Inferior parietal cortex (tissue), 1 donor: ENCODE data around the gene CFAP61.
"Not testable (repeated sequence)": the region's sequence is repeated elsewhere in the genome, so short reads cannot be mapped to it uniquely, and the experiment has no call there.

Experiments
- DNase-seq: peaks from one replicate; pipeline ENCODE4 v3.0.0-alpha.2; 2016; ENCODE audit errors: extremely low spot score

Gene CFAP61

DNA sequence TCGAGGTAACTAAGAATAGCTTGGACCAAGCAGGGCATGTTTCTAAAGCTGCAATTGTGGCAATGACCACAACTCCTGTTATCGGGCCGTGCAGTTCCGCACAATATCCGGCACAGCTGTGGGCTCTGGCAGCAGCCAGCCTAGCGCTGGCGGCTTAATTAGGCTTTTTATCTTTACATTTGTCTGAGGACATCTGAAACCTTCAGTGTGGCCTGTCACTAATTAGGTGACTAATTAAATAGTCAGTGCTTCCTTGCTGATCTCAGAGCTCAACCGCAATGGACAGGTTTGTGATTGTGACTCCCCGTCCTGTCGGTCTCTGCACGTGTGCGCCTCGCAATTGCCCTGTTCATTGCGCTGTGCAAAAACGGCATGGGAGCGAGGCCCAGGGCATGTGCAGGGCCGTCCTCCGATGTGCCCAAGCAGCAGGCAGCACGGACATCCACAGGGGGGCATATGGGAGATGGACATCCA lies 180.7 kb downstream of the CFAP61 start:
- no peak for DNase-seq

DNA sequence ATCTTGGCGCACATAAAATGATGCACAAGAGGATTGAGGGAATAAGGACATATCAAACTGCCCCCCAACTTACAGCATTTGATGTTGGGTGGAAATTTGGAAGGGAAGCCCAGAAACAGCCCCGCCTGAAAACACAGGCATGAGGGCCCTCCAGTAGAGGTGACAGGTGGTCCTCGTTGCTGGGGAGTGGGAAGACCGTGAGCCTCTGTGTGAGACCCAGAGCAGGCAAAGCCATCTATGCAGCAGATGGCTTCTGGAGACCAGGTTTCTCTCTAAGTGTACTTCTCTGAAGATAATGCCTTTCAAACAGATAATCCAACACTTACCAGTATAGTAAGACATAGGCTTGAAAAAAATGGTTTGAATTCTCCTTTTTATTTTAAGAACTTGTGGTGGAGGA lies 183.3 kb downstream of the CFAP61 start:
- DNase-seq = no peak

DNA sequence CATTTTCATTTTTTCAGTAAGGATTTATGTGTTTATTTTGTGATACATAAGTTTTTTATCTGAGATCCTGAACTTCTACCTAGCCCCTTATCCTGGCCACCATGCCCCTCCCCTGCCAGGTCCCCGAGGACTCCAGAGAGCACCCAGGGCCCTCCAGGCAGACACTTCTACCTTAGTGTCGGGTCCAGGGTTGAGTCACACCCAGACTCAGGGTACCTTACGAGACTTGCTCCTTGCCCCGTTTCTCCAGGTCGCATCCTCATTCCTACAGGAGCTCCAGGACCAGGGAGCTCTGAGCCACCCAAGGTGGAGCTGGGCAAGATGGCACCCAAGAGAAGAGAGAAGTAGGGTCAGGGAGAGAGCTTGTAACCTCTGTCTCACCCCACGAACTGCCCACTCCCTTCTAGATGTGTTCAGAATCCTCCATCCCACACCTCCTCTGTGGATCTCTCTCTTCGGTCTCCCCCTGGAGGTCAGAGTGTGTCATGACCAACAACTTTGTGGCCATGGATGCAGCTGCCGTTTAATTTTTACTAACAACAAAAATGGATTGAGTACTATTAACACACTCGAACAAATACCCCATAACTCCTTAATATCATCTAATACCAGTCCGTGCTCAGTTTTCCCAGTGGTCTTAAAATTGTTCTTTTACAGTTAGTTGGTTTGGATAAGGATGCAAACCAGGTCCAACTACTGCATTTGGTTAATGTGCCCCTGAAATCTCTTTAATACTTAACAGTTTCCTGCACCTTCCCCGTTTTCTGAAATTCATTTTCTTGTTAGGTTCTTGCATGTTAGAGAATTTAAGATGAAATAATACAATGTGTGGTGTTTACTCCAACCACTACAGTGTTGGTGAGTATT lies 185.0 kb downstream of the CFAP61 start:
- DNase-seq = peak; percentile 60

DNA sequence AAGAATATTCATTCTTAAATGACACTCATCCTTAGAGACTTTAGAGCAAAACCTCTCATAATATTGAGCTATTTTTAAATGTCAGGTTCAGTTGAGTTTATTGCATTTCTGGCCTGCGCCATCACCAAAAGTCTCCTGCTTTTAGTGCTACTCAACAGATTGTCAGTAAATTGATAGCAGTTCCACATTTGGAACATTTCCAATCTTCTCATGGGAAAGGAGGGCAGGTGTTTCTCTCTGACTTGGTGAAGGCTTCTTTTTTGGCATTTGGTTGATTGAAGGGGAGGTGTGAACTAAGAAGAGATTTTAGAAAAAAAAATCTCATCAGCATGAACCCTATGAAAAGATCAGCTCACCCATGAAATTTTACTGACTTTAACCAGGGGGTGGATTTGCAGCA lies 189.6 kb downstream of the CFAP61 start:
- no peak for DNase-seq

DNA sequence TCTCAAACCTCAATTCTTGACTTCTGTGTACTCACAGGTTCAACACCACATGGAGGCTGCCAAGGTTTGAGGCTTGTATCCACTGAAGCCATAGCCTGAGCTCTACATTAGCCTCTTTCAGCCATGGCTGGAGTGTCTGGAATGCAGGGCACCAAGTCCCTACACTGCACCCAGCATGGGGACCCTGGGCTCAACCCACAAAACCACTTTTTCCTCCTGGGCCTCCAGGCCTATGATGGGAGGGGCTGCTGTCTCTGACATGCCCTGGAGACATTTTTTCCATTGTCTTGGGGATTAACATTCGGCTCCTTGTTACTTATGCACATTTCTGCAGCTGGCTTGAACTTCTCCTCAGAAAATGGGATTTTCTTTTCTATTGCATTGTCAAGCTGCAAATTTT lies 192.1 kb downstream of the CFAP61 start:
- DNase-seq = not testable (repeated sequence)

DNA sequence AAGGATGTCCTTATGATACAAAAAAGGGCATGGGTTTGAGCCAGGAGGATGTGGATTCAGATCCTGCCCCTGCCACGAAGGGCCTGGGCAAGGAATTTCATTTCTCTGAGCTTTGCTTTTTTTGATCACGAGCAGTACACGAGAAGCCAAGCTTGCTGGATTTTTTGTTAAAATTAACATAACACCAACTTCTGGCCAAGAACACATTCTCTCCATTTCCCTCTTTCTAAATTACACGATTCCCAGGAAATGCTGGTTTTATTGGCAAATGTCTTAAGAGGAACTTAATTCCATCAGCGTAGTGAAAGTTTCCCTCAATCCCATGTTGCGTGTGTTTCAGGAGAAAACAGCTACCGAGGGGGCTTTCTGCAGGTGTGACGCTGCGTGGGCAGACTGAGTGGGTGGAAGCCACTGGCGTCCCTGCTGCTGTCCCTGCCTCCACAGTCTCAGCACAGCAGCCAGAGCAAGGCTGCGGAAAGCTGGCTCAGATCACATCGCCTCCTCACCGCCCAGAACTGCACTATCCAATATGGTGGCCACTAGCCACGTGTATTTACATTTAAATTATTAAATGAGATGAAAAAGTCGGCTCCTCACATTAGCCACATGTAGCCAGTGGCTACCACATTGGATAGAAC lies 194.8 kb downstream of the CFAP61 start:
- DNase-seq = peak; percentile 17

DNA sequence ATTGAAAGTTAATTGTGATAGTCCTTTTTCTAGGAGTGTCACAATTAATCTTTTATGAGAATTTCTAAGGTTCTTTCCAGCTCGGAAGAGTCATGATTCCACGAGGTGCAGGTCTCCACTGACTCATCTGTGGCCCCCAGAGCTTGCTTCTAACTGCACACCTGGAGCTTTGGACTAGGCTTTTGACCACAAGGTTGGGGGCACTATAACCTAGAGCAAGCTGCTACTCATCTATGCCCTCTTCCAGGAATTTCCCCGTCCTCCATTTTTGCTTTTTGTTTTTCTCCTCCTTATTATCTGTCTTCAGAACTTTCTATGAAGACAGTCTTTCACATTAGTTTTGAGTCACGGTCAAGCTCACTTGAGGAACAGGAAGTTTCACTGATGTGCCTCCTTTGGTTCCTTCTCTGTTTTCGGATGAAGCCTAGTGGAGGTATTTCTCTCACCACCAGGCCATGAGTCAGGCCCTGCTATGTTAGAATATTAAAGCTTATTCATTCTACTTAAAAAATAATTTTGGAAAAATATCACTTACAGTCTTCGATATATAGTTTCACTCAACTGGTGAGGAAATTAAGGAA lies 196.4 kb downstream of the CFAP61 start:
- DNase-seq = no peak

DNA sequence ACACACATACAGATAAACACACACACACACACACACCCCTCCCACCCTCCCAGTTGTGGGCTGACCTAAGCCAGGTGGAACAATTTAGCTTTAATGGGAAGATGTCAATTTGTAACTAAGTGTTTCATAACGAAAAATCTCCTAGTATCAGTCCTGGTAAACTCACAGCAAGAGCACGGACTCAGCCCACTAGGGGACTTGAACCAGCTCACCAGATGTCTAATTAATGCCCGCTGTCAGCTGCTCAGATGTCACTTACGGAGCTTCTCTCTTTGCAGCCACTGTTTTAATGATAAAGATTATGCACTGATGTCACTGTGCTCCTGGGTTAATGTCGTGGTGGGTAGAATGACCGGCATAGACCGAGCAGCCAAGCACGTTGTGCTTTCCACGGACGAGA lies 199.0 kb downstream of the CFAP61 start:
- DNase-seq = no peak

DNA sequence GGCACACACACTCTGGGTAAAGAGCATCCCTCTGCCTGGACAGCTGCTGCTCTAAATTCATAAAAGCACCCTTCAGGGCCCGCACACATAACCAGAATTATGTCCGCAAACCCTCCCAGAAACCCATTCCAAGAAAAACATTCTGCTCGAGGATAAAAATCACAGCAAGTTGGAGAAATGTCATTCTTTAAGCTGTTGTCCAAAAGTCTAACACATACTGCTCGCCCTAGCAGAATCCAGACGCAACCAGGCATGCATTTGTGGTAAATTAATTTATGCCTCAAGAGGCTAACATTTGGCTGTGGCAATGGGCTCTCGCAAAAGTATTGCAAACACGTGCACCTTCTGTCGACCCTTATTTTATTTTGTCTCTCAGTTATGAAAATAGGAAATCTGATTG lies 199.5 kb downstream of the CFAP61 start:
- no peak for DNase-seq

DNA sequence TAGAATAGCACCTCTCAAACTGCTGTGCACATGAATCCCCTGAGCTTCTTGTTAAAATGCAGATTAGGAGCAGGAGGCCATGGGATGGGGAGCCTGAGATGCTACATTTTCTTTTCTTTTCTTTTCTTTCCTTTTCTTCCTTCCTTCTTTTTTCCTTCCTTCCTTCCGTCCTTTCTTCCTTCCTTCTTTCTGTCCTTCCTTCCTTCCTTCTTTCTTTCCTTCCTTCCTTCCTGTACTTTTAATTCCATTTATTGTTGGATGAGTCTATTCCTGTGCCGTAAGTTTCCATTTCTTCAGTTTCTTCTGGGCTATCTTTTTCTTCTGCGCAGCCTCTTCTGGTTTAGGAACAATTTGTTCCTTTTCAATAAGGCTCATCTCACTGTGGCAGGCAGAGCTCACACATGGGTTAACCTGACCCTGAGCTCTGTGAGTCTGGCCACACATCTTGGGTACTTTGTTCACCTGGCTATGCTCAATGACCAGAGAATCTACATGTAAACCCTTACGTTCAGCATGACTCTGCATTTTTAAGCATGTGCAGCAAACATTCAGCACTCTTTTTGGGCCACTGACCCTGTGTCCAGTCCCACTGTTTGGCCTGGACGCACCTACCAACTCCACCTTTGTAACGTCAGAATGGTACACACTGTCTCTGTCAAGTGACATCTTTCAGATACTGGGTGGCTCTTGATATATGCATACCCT lies 200.9 kb downstream of the CFAP61 start:
- DNase-seq = no peak

DNA sequence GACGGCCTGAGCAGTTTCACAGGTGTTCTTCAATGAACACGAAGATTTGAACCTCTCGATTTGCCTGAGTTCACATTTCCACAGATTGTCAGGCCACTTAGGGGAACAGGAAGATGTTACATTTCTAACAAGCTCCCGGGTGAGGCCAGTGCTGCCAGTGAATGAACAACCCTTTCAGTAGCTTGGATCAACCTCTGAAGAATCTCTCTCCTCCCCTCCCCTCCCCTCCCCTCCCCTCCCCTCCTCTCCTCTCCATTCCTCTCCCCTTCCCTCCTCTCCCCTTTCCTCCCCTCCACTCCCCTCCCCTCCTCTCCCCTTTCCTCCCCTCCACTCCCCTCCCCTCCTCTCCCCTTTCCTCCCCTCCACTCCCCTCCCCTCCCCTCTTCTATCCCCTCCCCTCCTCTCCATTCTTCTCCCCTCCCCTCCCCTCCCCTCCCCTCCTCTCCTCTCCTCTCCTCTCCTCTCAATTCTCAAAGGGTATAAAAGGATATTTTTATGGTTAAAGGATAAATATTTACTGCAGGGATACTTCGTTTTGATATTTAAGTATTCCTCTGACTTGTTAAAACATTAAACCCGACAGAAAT lies 201.5 kb downstream of the CFAP61 start:
- no peak for DNase-seq

DNA sequence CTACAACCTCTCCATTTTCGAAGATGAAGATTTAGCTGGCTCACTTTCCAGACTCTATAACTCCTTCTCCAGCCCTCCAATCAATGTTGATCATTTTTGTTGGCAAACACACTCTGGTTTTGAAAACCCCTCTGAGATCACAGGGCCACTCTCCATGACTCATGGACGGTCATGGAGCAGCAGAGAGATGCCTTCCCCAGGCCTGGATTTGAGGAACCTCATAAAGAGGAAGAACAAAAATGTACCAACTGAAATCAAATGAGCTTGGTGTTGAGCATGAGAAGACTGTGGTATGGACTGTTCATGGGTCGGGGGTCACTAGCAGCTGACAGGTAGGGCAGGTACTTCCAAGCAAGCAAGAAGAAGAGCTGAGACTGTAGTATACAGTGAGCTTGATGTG lies 202.8 kb downstream of the CFAP61 start:
- DNase-seq = no peak

DNA sequence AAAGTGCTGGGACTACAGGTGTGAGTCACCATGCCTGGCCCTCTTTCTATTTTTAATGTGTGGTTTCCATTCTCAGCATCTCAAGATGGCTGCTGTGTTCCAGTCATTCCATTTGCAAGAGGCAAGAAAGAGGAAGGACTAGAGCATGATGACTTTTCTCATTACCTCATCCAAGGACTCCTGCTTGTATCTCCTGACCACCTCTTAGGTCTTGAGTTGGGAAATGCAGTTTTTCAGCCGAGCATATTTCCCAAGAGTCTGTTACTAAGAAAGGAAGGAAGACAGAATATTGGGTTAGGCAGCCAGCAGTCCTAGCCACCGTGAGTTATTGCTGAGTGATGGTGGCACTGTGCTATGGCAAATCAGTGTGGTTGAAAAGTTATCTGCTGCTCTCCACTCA lies 207.2 kb downstream of the CFAP61 start:
- no peak for DNase-seq

DNA sequence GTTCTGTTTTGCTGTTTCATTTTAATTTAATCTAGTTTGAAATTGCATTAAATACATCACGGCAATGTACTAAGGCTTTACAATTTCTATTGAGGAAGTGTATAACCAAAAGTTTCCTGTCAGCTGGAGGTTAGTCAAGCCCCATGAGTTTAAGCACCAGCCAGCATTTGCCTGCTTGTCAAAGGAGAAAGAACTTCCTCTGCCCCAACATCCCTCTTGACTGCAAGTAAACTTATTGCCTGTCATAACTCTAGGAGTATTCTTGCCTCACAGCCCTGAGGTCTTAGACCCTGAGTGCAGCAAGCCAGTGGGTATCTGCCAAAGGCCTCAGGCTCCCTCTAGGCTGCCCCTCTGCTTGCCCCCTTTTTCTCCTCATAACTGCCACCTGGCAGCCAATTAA lies 208.8 kb downstream of the CFAP61 start:
- DNase-seq = no peak

DNA sequence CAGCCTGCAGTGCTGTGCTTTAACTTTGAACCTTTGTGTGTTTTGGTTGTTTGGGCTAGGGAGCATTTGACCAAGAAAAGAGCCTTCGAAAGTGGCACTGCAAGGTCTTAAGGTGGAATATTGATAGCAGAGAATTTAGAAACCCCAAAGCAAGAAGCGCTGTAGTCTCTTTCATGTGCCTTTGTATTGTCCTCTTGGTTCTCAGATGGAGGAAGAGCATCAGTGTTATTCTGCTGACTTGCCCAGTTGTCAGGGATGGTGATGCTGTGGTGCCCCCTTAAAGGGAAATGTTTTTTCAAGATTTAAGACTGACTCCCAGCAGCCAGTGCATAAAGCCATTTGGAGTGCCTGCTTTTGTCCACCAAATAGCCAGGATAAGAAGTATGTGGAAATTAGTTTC lies 212.9 kb downstream of the CFAP61 start:
- DNase-seq = no peak

DNA sequence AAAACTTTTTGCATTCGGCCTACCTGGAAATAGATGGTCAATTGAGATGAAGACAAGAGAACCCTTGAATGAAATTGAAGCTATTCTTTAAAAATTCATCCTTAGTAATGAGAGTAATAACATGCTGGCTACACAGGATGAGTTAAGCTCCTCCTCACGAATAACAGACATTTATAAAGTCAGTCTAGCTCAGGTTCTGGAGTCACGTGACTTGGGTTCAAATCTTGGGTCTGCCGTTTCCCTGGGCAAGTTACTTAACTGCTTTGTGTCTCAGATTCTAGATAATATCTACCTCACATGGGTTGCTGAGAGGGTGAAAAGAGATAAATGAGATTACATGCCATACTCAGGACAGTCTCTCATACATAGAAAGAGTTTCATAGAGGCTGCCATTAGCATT lies 214.2 kb downstream of the CFAP61 start:
- no peak for DNase-seq

DNA sequence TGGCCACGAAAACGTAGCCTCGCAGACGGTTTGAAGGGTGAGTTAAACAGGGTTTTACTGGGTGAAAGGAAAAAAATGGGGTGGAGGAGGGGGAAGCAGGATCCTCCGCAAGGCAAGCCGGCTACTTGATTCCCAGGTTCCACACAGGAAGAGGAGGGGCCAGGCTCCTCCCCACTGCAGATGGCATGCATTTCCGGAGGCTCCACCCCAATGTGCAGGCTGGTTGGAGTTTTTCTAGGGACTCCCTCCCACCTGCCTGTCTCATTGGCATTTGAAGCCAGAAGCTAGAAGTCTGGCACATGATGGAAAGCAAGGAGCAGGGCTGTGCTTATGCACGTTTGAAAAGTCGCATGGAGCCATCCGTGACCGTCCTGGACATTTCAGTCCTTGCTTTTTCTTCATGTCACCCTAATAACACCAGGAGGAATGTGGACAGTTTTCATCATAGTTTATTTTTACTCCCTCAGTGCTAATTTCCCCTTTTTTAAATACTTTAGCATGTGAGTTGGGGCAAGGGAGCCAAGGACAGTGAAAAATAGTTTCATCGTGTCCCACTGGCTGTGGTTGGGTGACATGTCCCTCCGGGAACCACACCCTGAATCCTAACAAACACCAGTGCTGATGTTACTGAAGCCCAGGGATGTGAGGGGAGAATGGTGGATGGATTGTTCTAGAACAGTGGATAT lies 215.5 kb downstream of the CFAP61 start:
- DNase-seq = no peak

DNA sequence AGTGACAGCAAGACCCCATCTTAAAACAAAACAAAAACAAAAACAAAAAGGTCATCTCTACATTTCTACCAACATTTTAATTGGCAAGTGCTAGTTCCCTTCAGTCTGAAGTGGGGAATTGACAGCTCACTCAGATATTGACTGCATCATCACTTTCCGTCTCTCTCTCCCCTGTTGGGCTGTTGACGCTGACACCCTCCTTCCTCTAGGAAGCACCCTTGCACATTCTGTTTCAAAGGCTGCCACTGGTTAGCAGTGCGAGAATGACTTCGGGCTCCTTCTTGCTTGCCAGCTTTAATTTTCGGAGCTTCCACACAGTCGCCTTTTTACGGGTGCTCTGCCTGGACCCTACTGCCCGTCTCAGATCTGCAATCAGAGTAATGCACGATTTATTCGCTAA lies 218.9 kb downstream of the CFAP61 start:
- no peak for DNase-seq

DNA sequence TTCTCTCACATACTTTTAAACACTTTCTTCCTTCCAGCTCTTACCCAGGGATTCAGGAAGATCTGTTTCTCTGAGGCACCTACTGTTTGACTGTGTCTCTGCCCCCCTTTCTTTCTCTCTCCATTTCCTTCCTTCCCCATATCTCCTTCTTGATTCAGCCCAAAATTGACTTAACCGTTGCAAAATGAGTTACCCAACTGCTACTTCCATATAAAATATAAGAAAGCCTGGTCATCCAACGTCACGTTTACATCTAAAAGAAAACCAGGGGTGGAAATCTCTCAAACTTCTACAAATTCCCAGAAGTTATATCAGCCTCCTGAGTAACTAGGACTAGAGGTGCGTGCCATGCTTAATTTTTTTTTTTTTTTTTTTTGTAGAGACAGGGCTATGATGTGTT lies 220.4 kb downstream of the CFAP61 start:
- no peak for DNase-seq

DNA sequence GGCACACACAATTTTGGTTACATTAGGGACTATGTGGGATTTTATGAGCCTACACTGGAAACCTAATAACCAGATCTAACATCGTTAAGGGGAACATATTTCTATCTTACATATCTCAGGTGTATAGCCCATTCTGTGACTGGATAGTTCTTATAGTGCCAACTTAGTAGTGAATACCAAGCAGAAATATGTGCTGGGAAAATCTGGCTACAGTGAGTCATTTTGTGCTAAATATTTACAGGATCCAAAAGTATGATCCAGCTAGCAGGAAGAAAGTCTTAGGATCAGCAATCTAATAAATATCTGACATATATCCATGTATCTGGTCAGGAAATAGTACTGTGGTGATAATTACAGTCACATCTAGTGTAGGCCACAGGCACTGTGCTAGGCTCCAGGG lies 221.0 kb downstream of the CFAP61 start:
- no peak for DNase-seq

DNA sequence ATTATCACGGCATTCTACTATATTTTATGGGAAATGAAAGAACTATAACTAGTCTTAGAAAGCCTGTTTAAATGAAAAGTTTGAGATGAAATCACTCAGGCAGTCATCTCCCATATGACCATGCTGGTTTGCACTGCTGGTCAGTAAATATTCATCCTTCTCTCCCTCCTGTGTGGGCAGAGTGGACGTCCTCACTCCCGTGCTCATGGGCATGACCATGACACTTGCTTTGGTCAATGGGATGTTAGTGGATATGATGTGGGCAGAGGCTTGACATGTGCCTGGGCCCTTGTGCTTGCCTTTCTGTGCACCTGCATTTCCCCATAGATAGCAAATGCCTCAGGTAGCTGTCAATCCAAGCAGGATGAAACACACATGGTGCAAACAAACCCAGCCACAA lies 222.5 kb downstream of the CFAP61 start:
- DNase-seq = no peak
